ENCODE results near the gene NPNT.

DNA sequence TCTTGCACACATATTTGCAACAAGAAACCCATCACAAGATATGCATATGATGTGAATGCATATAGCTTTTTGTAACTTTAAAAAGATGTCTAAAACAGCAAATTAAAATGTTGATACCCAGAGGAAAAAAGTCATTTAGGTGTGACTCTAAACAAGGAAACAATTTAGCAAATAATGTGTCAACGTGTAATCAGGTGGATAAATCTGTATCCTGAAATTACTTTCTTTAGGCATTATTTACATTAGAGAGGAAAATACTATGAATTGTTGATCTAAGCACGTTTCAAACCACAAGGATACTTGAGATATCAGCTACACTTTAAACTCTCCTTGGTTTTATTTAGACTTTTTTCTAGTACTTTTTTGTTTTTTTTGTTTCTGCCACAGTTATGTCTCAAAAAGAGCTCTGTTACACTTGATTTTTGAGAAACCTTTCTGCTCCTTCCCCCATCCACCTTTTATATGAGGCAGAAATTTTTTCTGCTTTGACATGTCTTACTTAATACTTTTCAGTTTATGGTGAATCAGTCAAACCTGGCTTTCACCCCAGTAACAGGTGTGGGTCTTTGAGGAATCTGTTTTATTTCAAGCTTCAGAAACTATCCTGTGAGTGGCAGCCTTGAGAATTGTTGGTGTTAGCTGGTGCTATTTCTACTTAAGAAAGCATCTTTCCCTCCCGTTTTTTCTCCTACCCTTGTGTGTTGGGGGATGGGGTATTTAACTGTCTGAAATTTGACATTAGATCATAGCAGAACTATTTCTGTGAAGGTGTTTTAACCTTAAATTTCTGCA is 1.9 kb downstream of the NPNT start:
- TF ChIP-seq GATA2 (IDR thresholded peaks at IDR 0.05; ENCODE audit: low read depth, low read length) (no peak), GATA3 (IDR thresholded peaks at IDR 0.05; ENCODE audit: low read depth, low read length) (no peak)
